ENCODE results near the gene IGSF21. TPM values are rescaled to one million over a fixed set of nuclear protein-coding genes. Genes with fewer than 3 reads are reported as not detected.

IGSF21 gene
- total and polyA plus RNA-seq, 10 of the 15 experiments (the other 5 are each of a cell fraction or from before 2014, with no cell fraction given), result 0.03 to 0.49 TPM; not detected in 8

- no peak for TF ChIP-seq BRCA1 (IDR thresholded peaks at IDR 0.05; ENCODE audit: low read depth, low read length)
- TF ChIP-seq NFXL1 (IDR thresholded peaks at IDR 0.05; ENCODE audit: borderline replicate concordance), result no peak
- TF ChIP-seq CBX3 (IDR thresholded peaks at IDR 0.05; ENCODE audit: borderline replicate concordance, low read depth), result no peak
- no peak for TF ChIP-seq GABPA (IDR thresholded peaks at IDR 0.05; ENCODE audit: low read depth)
Measured at GRCh38 chr1:18160290-18160942, 52.8 kb downstream of the IGSF21 start (continued).

- no peaks in the 10 kb centered on the region for H3K9me3 ChIP-seq (replicated peaks; ENCODE audit: control insufficient read depth, insufficient read depth, low read length)
- H3K79me2 ChIP-seq (ENCODE audit: control insufficient read depth, insufficient read depth, low read length), result no peaks in the 10 kb centered on the region
- in situ Hi-C loops (cut with MboI) (no loop called here), intact Hi-C loops (cut with micrococcal nuclease; ENCODE audit: unreplicated experiment) (no loop called here)
- no peaks in the 10 kb centered on the region for H3K36me3 ChIP-seq (ENCODE audit: control insufficient read depth in 2 of 2, insufficient read depth in 2 of 2, low read length in 1 of 2)
- ChIA-PET SMC1A (ENCODE audit: uncharacterized antibody, unreplicated experiment) (no interaction called here), RAD21 (ENCODE audit: unreplicated experiment) (no interaction called here), CTCF (no interaction called here), POLR2A (no interaction called here)
- FAIRE-seq, result no peak
- TF ChIP-seq, protein P1, sequence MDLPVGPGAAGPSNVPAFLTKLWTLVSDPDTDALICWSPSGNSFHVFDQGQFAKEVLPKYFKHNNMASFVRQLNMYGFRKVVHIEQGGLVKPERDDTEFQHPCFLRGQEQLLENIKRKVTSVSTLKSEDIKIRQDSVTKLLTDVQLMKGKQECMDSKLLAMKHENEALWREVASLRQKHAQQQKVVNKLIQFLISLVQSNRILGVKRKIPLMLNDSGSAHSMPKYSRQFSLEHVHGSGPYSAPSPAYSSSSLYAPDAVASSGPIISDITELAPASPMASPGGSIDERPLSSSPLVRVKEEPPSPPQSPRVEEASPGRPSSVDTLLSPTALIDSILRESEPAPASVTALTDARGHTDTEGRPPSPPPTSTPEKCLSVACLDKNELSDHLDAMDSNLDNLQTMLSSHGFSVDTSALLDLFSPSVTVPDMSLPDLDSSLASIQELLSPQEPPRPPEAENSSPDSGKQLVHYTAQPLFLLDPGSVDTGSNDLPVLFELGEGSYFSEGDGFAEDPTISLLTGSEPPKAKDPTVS (IDR thresholded peaks at IDR 0.05; ENCODE audit: low read depth, low read length), result no peak
- TF ChIP-seq ZNF24 (IDR thresholded peaks at IDR 0.05), result no peak
- no peak for TF ChIP-seq STAT3 (IDR thresholded peaks at IDR 0.05; ENCODE audit: low read depth, low read length)
- TF ChIP-seq ASH2L (IDR thresholded peaks at IDR 0.05; ENCODE audit: borderline replicate concordance, low read depth), result no peak
- no peak for TF ChIP-seq RB1 (IDR thresholded peaks at IDR 0.05; ENCODE audit: borderline replicate concordance)
- no peak for TF ChIP-seq NR2F1 (conservative IDR thresholded peaks at IDR 0.05)
- no peak for TF ChIP-seq NBN (IDR thresholded peaks at IDR 0.05)
- TF ChIP-seq NFXL1 (IDR thresholded peaks at IDR 0.05; ENCODE audit: borderline replicate concordance), result no peak
- TF ChIP-seq, protein P2, sequence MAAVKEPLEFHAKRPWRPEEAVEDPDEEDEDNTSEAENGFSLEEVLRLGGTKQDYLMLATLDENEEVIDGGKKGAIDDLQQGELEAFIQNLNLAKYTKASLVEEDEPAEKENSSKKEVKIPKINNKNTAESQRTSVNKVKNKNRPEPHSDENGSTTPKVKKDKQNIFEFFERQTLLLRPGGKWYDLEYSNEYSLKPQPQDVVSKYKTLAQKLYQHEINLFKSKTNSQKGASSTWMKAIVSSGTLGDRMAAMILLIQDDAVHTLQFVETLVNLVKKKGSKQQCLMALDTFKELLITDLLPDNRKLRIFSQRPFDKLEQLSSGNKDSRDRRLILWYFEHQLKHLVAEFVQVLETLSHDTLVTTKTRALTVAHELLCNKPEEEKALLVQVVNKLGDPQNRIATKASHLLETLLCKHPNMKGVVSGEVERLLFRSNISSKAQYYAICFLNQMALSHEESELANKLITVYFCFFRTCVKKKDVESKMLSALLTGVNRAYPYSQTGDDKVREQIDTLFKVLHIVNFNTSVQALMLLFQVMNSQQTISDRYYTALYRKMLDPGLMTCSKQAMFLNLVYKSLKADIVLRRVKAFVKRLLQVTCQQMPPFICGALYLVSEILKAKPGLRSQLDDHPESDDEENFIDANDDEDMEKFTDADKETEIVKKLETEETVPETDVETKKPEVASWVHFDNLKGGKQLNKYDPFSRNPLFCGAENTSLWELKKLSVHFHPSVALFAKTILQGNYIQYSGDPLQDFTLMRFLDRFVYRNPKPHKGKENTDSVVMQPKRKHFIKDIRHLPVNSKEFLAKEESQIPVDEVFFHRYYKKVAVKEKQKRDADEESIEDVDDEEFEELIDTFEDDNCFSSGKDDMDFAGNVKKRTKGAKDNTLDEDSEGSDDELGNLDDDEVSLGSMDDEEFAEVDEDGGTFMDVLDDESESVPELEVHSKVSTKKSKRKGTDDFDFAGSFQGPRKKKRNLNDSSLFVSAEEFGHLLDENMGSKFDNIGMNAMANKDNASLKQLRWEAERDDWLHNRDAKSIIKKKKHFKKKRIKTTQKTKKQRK (IDR thresholded peaks at IDR 0.05; ENCODE audit: low read depth, low read length), result no peak
- no peak for TF ChIP-seq RCOR1 (conservative IDR thresholded peaks at IDR 0.05; ENCODE audit: low read depth, low read length)
- no peak for TF ChIP-seq ZBTB33 (IDR thresholded peaks at IDR 0.05)
- no peaks in the 10 kb centered on the region for H3K4me1 ChIP-seq (ENCODE audit: control insufficient read depth, insufficient read depth, low read length)
- no peak for ATAC-seq
- H3K9ac ChIP-seq (ENCODE audit: control insufficient read depth, insufficient read depth, low read length), result no peak overlapping the region
- WGBS (ENCODE audit: insufficient coverage, insufficient replicate concordance, low lambda C conversion rate, missing lambda C conversion rate), result 50% methylated on average over 6 of the region's 6 CpGs
- H3K27ac ChIP-seq (ENCODE audit: control insufficient read depth, insufficient read depth), result no peak overlapping the region
- no peak overlapping the region for H3K4me3 ChIP-seq
- no peaks in the 10 kb centered on the region for H4K20me1 ChIP-seq (ENCODE audit: control insufficient read depth, insufficient read depth)
- peaks cover 0 to 2% of the 10 kb centered on the region in 2 experiments; a peak in 1 of 4 replicates for H3K27me3 ChIP-seq (replicated peaks in 1 of 2; ENCODE audit: control insufficient read depth in 2 of 2, insufficient read depth in 2 of 2, low read length in 1 of 2)
- no TSS peak for BruUV-seq (replicated peaks)
- no peak for DNase-seq (ENCODE audit: low read depth, low spot score)
- no peak overlapping the region for H3K4me2 ChIP-seq (ENCODE audit: control insufficient read depth, insufficient read depth)
- no peak overlapping the region for H2AFZ ChIP-seq (ENCODE audit: control insufficient read depth, low read depth, low read length)
Measured at GRCh38 chr1:18161690-18162089, 54.1 kb downstream of the IGSF21 start.

Measured in GM12878 (cell line).